ENCODE results near the gene ZNF611.
"Not testable (repeated sequence)": the region's sequence is repeated elsewhere in the genome, so short reads cannot be mapped to it uniquely, and the experiment has no call there.

Gene ZNF611

DNA sequence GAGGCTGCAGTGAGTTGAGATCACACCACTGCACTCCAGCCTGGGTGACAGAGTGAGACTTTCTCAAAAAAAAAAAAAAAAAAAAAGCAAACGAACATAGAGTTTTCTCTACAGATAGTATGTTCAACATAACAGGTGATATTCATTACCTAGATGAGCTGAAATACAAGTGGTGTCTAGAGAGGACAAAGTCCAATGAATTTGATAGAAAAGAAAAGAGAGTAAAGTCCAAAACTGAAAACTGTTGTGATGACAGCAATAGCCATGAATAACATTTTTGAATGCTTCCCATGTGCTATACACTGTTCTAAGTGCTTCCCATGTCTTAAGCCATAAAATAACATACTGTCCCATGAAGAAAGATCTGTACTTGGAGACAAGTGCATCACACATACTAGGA, 53.6 kb downstream of the ZNF611 start:
- not testable (repeated sequence) for ATAC-seq, DNase-seq

DNA sequence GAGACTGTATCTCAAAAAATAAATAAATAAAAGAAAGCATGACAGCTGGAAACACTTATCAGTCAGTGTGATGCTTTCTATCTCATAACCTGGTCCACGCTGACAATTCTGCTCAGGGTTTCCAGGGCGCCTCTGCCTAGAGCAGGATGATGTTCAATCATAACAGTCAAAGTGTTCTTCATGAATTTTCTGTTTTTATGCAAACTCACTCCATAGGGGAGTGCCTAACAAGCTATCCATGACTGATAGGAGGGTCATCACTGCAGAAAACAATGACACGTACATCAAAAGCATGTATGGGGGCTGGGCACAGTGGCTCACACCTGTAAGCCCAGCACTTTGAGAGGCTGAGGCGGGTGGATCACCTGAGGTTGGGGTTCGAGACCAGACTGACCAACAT, 55.2 kb downstream of the ZNF611 start:
- DNase-seq, result no peak
- no peak for ATAC-seq

DNA sequence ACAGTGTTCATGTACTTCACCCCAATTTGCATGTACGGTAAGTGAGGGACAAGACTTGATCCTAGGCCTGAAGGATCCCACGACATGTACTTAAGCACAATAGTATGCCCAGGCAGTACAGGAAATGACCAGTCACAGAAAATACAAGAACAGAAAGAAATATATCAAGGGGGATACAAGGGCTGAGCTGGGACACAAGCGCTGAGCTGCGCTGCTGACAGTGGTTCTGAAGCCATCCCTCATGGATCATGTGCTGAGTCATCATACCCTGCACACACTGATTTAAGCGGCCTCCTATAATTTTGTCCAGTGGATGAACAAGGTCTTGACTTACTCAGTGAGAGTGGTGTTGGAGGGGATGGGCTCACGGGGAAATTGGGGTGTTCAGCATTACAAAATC, 59.6 kb downstream of the ZNF611 start:
- not testable (repeated sequence) for ATAC-seq, DNase-seq

DNA sequence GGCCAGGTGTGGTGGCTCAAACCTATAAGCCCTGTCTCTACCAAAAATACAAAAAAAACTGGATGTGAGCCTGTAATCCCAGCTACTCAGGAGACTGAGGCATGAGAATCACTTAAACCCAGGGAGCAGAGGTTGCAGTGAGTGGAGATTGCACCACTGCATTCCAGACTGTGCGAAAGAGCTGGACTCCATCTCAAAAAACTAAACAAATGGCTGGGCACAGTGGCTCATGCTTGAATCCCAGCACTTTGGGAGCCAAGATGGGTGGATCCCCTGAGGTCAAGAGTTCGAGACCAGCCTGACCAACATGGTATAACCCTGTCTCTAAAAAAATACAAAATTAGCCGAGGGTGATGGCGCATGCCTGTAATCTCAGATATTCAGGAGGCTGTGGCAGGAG, 61.8 kb downstream of the ZNF611 start:
- DNase-seq (no peak), ATAC-seq (no peak)

DNA sequence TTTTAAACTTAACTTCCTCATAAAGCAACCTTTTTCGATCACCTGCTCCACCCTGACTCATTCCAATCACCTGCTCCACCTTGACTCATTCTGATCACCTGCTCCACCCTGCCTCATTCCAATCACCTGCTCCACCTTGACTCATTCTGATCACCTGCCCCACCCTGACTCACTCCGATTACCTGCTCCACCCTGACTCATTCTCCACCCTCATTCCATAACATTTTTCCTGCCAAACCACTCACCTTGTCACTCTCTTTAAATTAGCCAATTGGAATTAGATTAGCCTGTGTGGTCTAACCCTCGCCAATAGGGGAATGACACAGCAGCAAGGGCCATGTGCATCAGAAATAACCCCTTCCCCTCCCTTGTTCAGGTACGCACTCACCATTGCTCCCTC, 64.8 kb downstream of the ZNF611 start:
- no peak for DNase-seq
- ATAC-seq, result no peak

DNA sequence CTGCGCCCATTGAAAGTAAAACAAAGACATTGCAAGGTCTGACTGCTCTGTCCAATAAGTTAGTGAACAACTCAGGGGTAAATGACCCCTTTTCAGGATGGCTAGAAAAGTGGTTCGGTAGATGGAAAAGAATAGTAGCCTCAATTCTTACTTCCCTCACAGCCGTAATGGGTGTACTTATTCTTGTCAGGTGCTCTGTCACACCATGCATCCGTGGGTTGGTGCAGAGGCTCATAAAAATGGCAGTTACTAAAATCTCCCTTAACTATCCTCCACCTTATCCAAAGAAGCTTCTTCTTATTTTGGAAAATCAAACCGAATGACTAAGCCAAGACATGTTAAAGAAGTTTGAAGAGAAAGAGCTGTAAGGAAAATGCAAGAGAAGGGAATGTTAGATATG, 65.3 kb downstream of the ZNF611 start:
- no peak for ATAC-seq

DNA sequence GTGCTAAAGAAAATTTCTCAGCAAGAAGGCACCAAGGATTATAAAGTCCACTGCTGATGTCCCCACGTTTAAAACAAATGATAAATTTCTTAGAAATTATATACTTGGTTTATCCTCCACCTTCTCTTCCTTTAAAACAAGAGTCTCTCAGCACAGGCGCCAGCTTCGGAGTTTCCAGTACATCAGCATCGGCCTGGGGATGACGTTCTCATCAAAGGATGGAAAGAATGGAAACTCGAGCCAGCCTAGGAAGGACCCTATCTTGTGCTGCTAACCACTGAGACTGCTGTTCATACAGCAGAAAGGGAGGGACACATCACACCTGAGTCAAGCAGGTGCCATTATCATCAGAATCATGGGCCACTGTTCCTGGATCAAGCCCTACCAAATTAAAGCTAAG, 66.9 kb downstream of the ZNF611 start:
- no peak for DNase-seq
- no peak for ATAC-seq

More for the DNA sequence above, 65.3 kb downstream of the ZNF611 start:
- DNase-seq, result no peak

DNA sequence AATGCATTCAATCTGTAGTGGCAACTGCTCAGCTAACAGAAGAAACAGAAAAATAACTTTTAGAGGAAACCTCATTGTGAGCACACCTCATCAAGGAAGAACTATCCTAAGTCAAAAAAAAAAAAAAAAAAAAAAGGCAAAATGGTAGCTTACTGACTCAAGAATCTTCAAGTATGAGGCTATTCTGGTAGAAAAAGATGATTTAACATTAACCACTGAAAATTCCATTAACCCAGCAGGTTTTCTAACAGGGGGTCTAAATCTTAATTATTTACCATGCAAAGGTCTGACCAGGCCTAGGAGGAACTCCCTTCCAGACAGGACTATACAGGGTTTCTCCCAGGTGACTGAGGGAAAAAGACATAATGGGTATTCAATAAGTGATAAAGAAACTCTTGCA, 68.3 kb downstream of the ZNF611 start:
- DNase-seq, result no peak
- ATAC-seq, result no peak

DNA sequence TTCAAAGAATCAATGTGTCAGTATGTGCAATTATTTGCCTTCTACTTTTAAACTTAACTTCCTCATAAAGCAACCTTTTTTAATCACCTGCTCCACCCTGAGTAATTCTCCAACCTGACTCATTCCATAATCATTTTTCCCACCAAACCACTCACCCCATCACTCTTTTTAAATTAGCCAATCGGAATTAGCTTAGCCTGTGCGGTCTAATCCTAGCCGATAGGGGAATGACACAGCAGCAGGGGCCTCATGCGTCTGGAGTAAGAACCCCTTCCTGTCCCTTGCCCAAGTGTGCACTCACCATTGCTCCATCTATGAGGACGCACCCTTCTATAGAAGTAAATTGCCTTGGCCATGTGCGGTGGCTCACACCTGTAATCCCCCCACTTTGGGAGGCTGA, 69.3 kb downstream of the ZNF611 start:
- DNase-seq (no peak), ATAC-seq (no peak)

DNA sequence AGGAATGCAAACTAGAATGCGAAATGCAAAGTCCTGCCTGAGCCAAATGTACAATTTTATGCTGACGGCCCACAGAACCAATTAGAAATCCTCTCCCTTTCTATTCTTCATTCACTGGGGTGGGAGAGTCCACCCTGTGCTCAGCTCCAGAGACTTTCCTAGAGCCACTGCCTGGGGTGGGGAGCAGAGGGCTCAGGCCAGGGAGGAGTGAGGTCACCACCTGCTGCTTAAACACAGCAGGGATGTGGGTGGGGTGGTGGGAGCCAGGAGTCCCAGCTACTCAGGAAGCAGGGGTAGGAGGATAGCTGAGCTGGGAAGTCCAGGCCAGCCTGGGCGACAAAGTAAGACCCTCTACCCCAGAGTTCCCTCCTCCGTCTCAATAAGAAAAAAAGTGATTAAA, 69.8 kb downstream of the ZNF611 start:
- DNase-seq (no peak), ATAC-seq (no peak)

DNA sequence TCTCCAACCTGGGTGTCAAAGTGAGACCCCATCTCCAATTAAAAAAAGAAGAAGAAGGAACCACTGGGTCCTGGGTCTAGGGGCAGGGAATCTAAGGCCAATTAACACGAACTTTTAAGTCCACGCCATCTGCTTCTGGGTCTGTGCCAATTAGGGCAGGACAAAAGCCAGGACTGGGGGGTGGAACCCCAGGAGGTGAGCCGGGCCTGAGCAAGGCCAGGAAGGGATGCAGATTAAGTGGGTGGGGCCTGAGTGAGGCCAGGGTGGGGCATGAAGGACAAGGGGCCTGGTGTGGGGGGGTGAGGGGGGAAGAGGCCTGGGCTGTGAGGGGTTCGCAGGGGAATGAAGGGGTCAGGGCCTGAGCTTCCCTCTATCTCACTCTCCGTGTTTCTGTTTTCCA, 70.4 kb downstream of the ZNF611 start:
- ATAC-seq (no peak), DNase-seq (no peak)

DNA sequence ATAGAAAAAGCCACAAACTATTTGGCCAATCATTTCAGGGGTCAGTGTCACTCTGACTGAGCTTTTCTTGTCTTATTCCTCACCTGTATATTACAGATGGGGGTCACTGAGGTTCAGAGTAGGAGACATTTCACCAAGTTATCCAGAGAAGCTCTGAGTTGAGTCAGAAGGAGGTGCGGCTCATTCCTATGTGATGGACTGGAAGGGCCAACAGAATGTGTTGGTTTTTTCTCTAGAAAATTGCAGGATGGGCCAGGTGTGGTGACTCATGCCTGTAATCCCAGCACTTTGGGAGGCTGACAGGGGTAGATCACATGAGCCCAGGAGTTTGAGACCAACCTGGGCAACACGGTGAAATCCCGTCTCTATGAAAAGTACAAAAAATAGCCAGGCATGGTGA, 72.2 kb downstream of the ZNF611 start:
- ATAC-seq (no peak), DNase-seq (no peak)

DNA sequence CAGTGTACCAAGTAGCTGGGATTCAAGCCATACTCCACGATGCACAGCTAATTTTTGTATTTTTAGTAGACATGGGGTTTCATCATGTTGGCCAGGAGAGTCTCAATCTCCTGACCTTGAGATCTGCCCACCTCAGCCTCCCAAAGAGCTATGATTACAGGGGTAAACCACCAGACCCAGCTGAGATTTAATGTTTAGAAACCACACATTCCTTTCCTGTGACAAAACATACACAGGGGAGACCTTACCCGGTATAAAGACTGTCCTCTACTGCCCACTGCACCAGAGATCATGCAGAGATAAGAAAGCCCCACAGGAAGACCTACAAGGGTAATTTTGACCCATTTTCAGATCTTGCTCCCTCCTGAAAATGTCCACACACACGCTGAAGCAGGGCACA, 73.9 kb downstream of the ZNF611 start:
- DNase-seq, result no peak
- ATAC-seq, result no peak

DNA sequence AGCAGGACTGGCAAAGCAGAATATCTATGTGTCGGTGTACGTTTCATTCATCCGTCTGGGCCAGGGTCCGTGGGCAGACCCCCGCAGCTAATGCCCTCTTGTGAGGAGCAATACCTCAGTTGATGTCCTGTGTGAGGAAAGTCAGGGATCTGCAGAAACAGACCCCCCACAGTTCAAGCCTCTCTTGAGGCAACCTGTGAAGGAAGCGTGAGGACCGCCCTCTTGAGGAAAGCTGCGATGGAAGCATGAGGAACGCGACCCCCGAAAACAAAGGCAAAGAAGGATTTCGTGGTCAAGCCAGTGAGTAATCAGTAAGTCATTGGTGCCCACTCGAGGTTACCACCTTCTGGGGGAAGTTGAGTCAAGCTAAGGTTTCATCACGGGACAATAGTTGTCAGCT, 75.8 kb downstream of the ZNF611 start:
- ATAC-seq, result no peak
- DNase-seq, result no peak

DNA sequence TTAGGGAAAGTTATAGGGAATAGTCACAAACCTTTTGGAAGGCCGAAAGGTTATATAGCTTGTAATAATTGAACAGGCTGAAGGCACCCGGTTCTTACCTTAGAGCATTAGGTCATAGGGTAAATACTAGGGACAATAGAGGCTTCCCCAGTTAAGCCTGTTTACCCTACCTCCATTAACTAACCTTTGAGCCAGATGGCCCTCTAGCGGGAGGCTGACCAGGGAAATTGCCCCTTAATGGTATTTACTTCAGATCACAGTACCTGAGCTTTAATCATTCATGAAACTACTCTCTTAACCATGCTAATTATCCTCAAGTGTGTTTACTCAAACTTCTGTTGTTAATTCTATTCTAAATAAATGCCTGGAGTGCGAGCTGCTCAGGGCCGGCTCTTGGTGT, 76.2 kb downstream of the ZNF611 start:
- DNase-seq (no peak), ATAC-seq (no peak)

DNA sequence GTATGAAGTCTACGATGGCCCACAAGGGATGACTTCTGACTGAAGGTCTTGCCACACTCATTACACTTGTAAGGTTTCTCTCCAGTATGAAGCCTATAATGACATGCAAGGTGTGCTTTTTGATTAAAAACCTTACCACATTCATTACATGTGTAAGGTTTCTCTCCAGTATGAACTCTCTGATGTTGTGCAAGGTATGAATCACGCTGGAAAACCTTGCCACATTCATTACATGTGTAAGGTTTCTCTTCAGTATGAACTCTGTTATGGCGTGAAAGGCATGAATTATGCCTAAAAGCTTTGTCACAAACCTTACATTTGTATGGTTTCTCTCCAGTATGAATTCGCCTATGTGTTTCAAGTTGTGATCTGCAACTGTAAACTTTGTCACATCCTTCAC, 81.7 kb downstream of the ZNF611 start:
- DNase-seq (no peak), ATAC-seq (no peak)
